A549 (cell line): ENCODE data around the gene IRF2BPL. TPM values are rescaled to one million over a fixed set of nuclear protein-coding genes. Genes with fewer than 3 reads are reported as not detected.
A peak's percentile ranks its signal among the peaks of the same experiment; 100 is the strongest.

Source experiments
- ATAC-seq, 2 experiments: fragments of 200-7000 bp in 1 of 2; fragments of >200 bp in 1 of 2; cut with Nextera tagmentation in 1 of 2; cut with Tn5 transposase in 1 of 2; 3 replicates each; pipeline versions ENCODE4 v1.8.0 to v1.9.1; 2018 to 2020; ENCODE audit warnings: mild to moderate bottlenecking in 1 of 2, moderate library complexity in 1 of 2
- CTCF ChIA-PET: fragments of 300-600 bp; sonication (Branson Sonifier 250); formaldehyde crosslinking; extraction: SDS; loops from one replicate; lab custom pipeline; 2021; ENCODE audit warnings: antibody characterized with exemption, inconsistent platforms; lab: Yijun Ruan, JAX
- POLR2A ChIA-PET: fragments of 350-600 bp; formaldehyde crosslinking; extraction: SDS; loops from one replicate; lab custom pipeline; 2021; ENCODE audit warnings: antibody characterized with exemption, inconsistent platforms; lab: Yijun Ruan, JAX
- DNase-seq, 2 experiments: peaks; one replicate each; pipeline versions ENCODE4 v3.0.0 to v3.0.0-alpha.2; 2011 to 2016; ENCODE audit warnings: low read depth in 1 of 2, low spot score in 1 of 2
- FAIRE-seq: peaks from 2 replicates; lab custom pipeline; 2011; peaks lifted over from hg19 to GRCh38; lab: Jason Lieb, UNC
- H3K27ac ChIP-seq, 2 experiments: fragments of >200 bp; sonication (Bioruptor Twin); formaldehyde crosslinking; 3 replicates each; pipeline ENCODE4 v1.5.1; 2016 to 2017
- H3K4me1 ChIP-seq: fragments of >200 bp; sonication (Bioruptor Twin); formaldehyde crosslinking; 3 replicates; pipeline ENCODE4 v1.6.1; 2016
- H3K4me2 ChIP-seq: fragments of >200 bp; sonication (Bioruptor Twin); formaldehyde crosslinking; 3 replicates; pipeline ENCODE4 v1.6.1; 2016
- H3K4me3 ChIP-seq: fragments of >200 bp; sonication (Bioruptor Twin); formaldehyde crosslinking; 3 replicates; pipeline ENCODE4 v1.5.1; 2016
- H3K9me3 ChIP-seq: fragments of >200 bp; sonication (Bioruptor Twin); formaldehyde crosslinking; 3 replicates; pipeline ENCODE4 v1.6.1; 2016
- BCL3 ChIP-seq: fragments of >200 bp; sonication (Bioruptor Twin); formaldehyde crosslinking; IDR thresholded peaks from 3 replicates; pipeline ENCODE4 v1.6.1; 2016
- CBX8 ChIP-seq: fragments of 200-600 bp; sonication (generic); IDR thresholded peaks from 2 replicates; pipeline ENCODE4 v1.6.1; 2016
- CHD2 ChIP-seq: fragments of 150-350 bp; IDR thresholded peaks from 2 replicates; pipeline ENCODE4 v1.6.1; 2014; ENCODE audit warnings: low read length; ENCODE audit not compliant: partially characterized antibody
- CHD4 ChIP-seq: fragments of 200-600 bp; sonication (generic); IDR thresholded peaks from 2 replicates; pipeline ENCODE4 v1.6.1; 2016; ENCODE audit warnings: antibody characterized with exemption, mild to moderate bottlenecking, borderline replicate concordance
- E2F6 ChIP-seq: IDR thresholded peaks from 2 replicates; pipeline ENCODE4 v1.6.1; 2012; ENCODE audit warnings: low read depth, borderline replicate concordance
- EHF ChIP-seq: fragments of 250-450 bp; sonication (Bioruptor Pico); IDR thresholded peaks from 2 replicates; pipeline ENCODE4 v1.5.0; 2020; ENCODE audit warnings: mild to moderate bottlenecking
- ELK1 ChIP-seq: fragments of 150-350 bp; IDR thresholded peaks from 2 replicates; pipeline ENCODE4 v1.6.1; 2014; ENCODE audit warnings: low read depth, mild to moderate bottlenecking, low read length
- EP300 ChIP-seq, 2 experiments: fragments of >200 bp; sonication (Bioruptor Twin); formaldehyde crosslinking; IDR thresholded peaks; 2 replicates in 1 of 2; 3 replicates in 1 of 2; pipeline ENCODE4 v1.6.1; 2016 to 2017
- ESRRA ChIP-seq: fragments of 150-350 bp; IDR thresholded peaks from 2 replicates; pipeline ENCODE4 v1.6.1; 2014; ENCODE audit warnings: mild to moderate bottlenecking, low read length, borderline replicate concordance
- FOSB ChIP-seq: fragments of 250-450 bp; sonication (Bioruptor Pico); IDR thresholded peaks from 2 replicates; pipeline ENCODE4 v1.5.0; 2020; ENCODE audit warnings: mild to moderate bottlenecking, moderate library complexity
- GATA3 ChIP-seq: IDR thresholded peaks from 2 replicates; pipeline ENCODE4 v1.6.1; 2012; ENCODE audit warnings: borderline replicate concordance
- HDAC2 ChIP-seq: fragments of 200-600 bp; sonication (generic); IDR thresholded peaks from 2 replicates; pipeline ENCODE4 v1.6.1; 2016
- HES2 ChIP-seq: fragments of >200 bp; sonication (Bioruptor Twin); formaldehyde crosslinking; IDR thresholded peaks from 2 replicates; pipeline ENCODE4 v1.6.1; 2016
- HEYL ChIP-seq: fragments of 250-450 bp; sonication (Bioruptor Pico); IDR thresholded peaks from 2 replicates; pipeline ENCODE4 v1.8.0; 2021; ENCODE audit warnings: mild to moderate bottlenecking, moderate library complexity
- HMGXB4 ChIP-seq: fragments of 250-450 bp; sonication (Bioruptor Pico); IDR thresholded peaks from 2 replicates; pipeline ENCODE4 v1.5.0; 2021; ENCODE audit warnings: mild to moderate bottlenecking, moderate library complexity, borderline replicate concordance
- HOXB5 ChIP-seq: fragments of 250-450 bp; sonication (Bioruptor Pico); IDR thresholded peaks from 2 replicates; pipeline ENCODE4 v1.5.0; 2020; ENCODE audit warnings: mild to moderate bottlenecking, moderate library complexity
- JUN ChIP-seq, 2 experiments: fragments of >200 bp; sonication (Bioruptor Twin); formaldehyde crosslinking; IDR thresholded peaks; 2 replicates in 1 of 2; 3 replicates in 1 of 2; pipeline ENCODE4 v1.6.1; 2016 to 2017
- JUNB ChIP-seq: fragments of >200 bp; sonication (Bioruptor Twin); formaldehyde crosslinking; IDR thresholded peaks from 2 replicates; pipeline ENCODE4 v1.6.1; 2016
- KDM1A ChIP-seq: fragments of 200-600 bp; sonication (generic); IDR thresholded peaks from 2 replicates; pipeline ENCODE4 v1.6.1; 2016; ENCODE audit warnings: low read depth, mild to moderate bottlenecking
- MAFK ChIP-seq: fragments of 450-650 bp; IDR thresholded peaks from 2 replicates; pipeline ENCODE4 v1.6.1; 2014; ENCODE audit not compliant: partially characterized antibody
- MYC ChIP-seq: IDR thresholded peaks from 2 replicates; pipeline ENCODE4 v1.6.1; 2012; ENCODE audit warnings: mild to moderate bottlenecking, inconsistent platforms, low read length, improper control_type of control experiment, borderline replicate concordance
- NPAS2 ChIP-seq: fragments of 250-450 bp; sonication (Bioruptor Pico); IDR thresholded peaks from 2 replicates; pipeline ENCODE4 v1.8.0; 2022; ENCODE audit warnings: mild to moderate bottlenecking, moderate library complexity, borderline replicate concordance
- NR3C1 ChIP-seq: fragments of >200 bp; sonication (Bioruptor Twin); formaldehyde crosslinking; IDR thresholded peaks from 3 replicates; pipeline ENCODE4 v1.6.1; 2017
- PHF8 ChIP-seq: fragments of 200-600 bp; sonication (generic); IDR thresholded peaks from 2 replicates; pipeline ENCODE4 v1.6.1; 2016; ENCODE audit warnings: low read depth, mild to moderate bottlenecking, antibody characterized with exemption, moderate library complexity, borderline replicate concordance
- POLR2AphosphoS2 ChIP-seq: conservative IDR thresholded peaks from 2 replicates; pipeline ENCODE4 v1.6.1; 2012; ENCODE audit warnings: low read length, improper control_type of control experiment, inconsistent platforms
- RCOR1 ChIP-seq: fragments of 150-350 bp; IDR thresholded peaks from 2 replicates; pipeline ENCODE4 v1.6.1; 2014; ENCODE audit warnings: antibody characterized with exemption, low read length, low read depth
- RFX5 ChIP-seq: fragments of 450-650 bp; IDR thresholded peaks from 2 replicates; pipeline ENCODE4 v1.7.1; 2014; ENCODE audit warnings: antibody characterized with exemption, mild to moderate bottlenecking, moderate library complexity
- RNF2 ChIP-seq: fragments of 200-600 bp; sonication (generic); IDR thresholded peaks from 2 replicates; pipeline ENCODE4 v1.6.1; 2016; ENCODE audit warnings: low read depth, mild to moderate bottlenecking, antibody characterized with exemption, moderate library complexity, borderline replicate concordance
- TFCP2L1 ChIP-seq: fragments of 250-450 bp; sonication (Bioruptor Pico); IDR thresholded peaks from 2 replicates; pipeline ENCODE4 v1.5.0; 2021; ENCODE audit warnings: mild to moderate bottlenecking
- TP53 ChIP-seq: fragments of 250-450 bp; sonication (Bioruptor Pico); IDR thresholded peaks from 2 replicates; pipeline ENCODE4 v1.5.0; 2021; ENCODE audit warnings: mild to moderate bottlenecking, moderate library complexity
- USF2 ChIP-seq: fragments of 450-650 bp; IDR thresholded peaks from 2 replicates; pipeline ENCODE4 v1.6.1; 2014; ENCODE audit warnings: antibody characterized with exemption
- ZFP36 ChIP-seq: fragments of 450-650 bp; IDR thresholded peaks from 2 replicates; pipeline ENCODE4 v1.6.1; 2014; ENCODE audit warnings: borderline replicate concordance; ENCODE audit not compliant: partially characterized antibody
- ZNF302 ChIP-seq: fragments of 250-450 bp; sonication (Bioruptor Pico); IDR thresholded peaks from 2 replicates; pipeline ENCODE4 v1.9.0; 2021; ENCODE audit warnings: inconsistent platforms, mild to moderate bottlenecking, moderate library complexity
- ZSCAN20 ChIP-seq: fragments of 250-450 bp; sonication (Bioruptor Pico); IDR thresholded peaks from 2 replicates; pipeline ENCODE4 v1.8.0; 2022; ENCODE audit warnings: mild to moderate bottlenecking, moderate library complexity
- WGBS: methylation state at CpG from one replicate; pipeline ENCODE4 v1.1.6; 2017; ENCODE audit errors: missing lambda C conversion rate; 5-methylcytosine and 5-hydroxymethylcytosine counted together
- polyA minus RNA-seq: library from RNA; depleted of rRNA, polyadenylated mRNA; stranded (reverse); fragments of >200 nt; gene quantifications from 2 replicates; pipeline ENCODE4 v1.2.3, GENCODE V29; 2011; rRNA and poly(A)+ RNA removed
- polyA plus RNA-seq, 4 experiments: library from polyadenylated mRNA; depleted of rRNA in 3 of 4; stranded (reverse); fragments of >200 nt; fragmentation: RNase III in 1 of 4; extraction: RNeasy Plus Mini Kit Qiagen cat#74134 plus additional on column Dnase treatment in 1 of 4; gene quantifications; 2 replicates in 3 of 4; 3 replicates in 1 of 4; pipeline ENCODE4 v1.2.3, GENCODE V29; 2011 to 2017

IRF2BPL gene
- 12.5 and 18.1 TPM in 2 replicates for polyA plus RNA-seq (2011; rRNA removed)
- polyA plus RNA-seq (2012; cell fraction: cytosol; rRNA removed): 15.1 and 25.7 TPM in 2 replicates
- polyA plus RNA-seq (2012; cell fraction: nucleus; rRNA removed): 25.5 and 31.5 TPM in 2 replicates
- polyA plus RNA-seq (2017; fragmentation: RNase III; extraction: RNeasy Plus Mini Kit Qiagen cat#74134 plus additional on column Dnase treatment): 20.1 to 31.0 TPM (median 28.3 TPM) in 3 replicates
- 11.5 and 15.0 TPM in 2 replicates for polyA minus RNA-seq

- H3K4me1 ChIP-seq: peaks cover 49% of the 10 kb centered on the region
- peak; percentile 94 to 99 for DNase-seq
- under 1% methylated on average over 60 of the region's 84 CpGs for WGBS
- TF ChIP-seq POLR2AphosphoS2 (no peak), BCL3 (peak; percentile 88; the same call in 2 of the 3 replicates), HOXB5 (0 out of 2 replicates have a peak, but pooled peaks have one; percentile 44), HMGXB4 (CRISPR knock-in tag) (no peak), CHD2 (peak; percentile 75), RFX5 (no peak), EHF (peak; percentile 33; the same call in 1 of the 2 replicates), KDM1A (no peak), ESRRA (0 out of 2 replicates have a peak, but pooled peaks have one; percentile 23), CHD4 (no peak), MYC (peak; percentile 85), RNF2 (no peak), JUN (IDR thresholded peaks at IDR 0.05) (peak; percentile 95 to 96; a peak in 4 of 5 replicates), ZSCAN20 (CRISPR knock-in tag) (peak; percentile 60; the same call in 1 of the 2 replicates), MAFK (no peak), JUNB (no peak), PHF8 (no peak), CBX8 (no peak), TFCP2L1 (CRISPR knock-in tag) (no peak), ELK1 (no peak), EP300 (IDR thresholded peaks at IDR 0.05) (peak; percentile 83 to 94), HDAC2 (no peak), FOSB (CRISPR knock-in tag) (no peak), TP53 (peak; percentile 86; the same call in 1 of the 2 replicates), NPAS2 (CRISPR knock-in tag) (peak; percentile 29; the same call in 1 of the 2 replicates), NR3C1 (no peak), ZNF302 (CRISPR knock-in tag) (no peak), GATA3 (peak; percentile 94), ZFP36 (no peak), USF2 (no peak), HEYL (CRISPR knock-in tag) (no peak), RCOR1 (no peak), HES2 (no peak), E2F6 (0 out of 2 replicates have a peak, but pooled peaks have one; percentile 40)
Observed at GRCh38 chr14:77028384-77029231, at the start of gene IRF2BPL. TSS of gene IRF2BPL (minus strand) at chr14:77028708. CDS start at chr14:77027792, 916 bp downstream.

More at GRCh38 chr14:77028384-77029231, at the start of gene IRF2BPL:
- ATAC-seq (peak; percentile 46 to 48), FAIRE-seq (no peak)
- Histone ChIP-seq H3K27ac (peak within 1 kb of the TSS; percentile 95 to 99), H3K4me2 (peak within 1 kb of the TSS; percentile 98), H3K9me3 (no peaks in the 10 kb centered on the region), H3K4me3 (peak within 1 kb of the TSS; percentile 78)
- ChIA-PET CTCF (interaction anchor here (0.7 to 28.2 kb wide), 20 partner anchors 8 to 270 kb away, joined by 3 to 481 read pairs (median 4); no protein-coding TSS in a partner anchor), POLR2A (interaction anchor here (0.6 to 8.4 kb wide), 25 partner anchors 11 to 430 kb away, joined by 3 to 78 read pairs (median 7); no protein-coding TSS in a partner anchor)
